IMR-90 (cell line): ENCODE measurements around the gene CDHR2. TPM values are rescaled to one million over a fixed set of nuclear protein-coding genes. Genes with fewer than 3 reads are reported as not detected.

Experiments
- ATAC-seq: fragments of 200-7000 bp; cut with Tn5 transposase; 2 replicates; pipeline ENCODE4 v1.9.1; 2020; ENCODE audit warnings: low read depth, mild to moderate bottlenecking, moderate library complexity
- BruUV-seq: library from RNA; stranded (reverse); fragments of 400-500 nt; replicated peaks from 2 replicates; lab custom pipeline; 2021; lab: Mats Ljungman, UMichigan
- CTCF ChIA-PET: fragments of 300-600 bp; formaldehyde crosslinking; extraction: SDS; loops from one replicate; lab custom pipeline; 2021; ENCODE audit warnings: antibody characterized with exemption; lab: Yijun Ruan, JAX
- POLR2A ChIA-PET: fragments of 300-600 bp; sonication (Branson Sonifier 250); formaldehyde crosslinking; loops from one replicate; lab custom pipeline; 2022; ENCODE audit warnings: antibody characterized with exemption; ENCODE audit not compliant: unreplicated experiment; lab: Charles Lee
- DNase-seq: peaks from one replicate; pipeline ENCODE4 v3.0.0; 2013
- H2AFZ ChIP-seq: replicated peaks from 2 replicates; pipeline ENCODE3; 2013; ENCODE audit warnings: low read length, mild to moderate bottlenecking; ENCODE audit not compliant: poor library complexity
- H2AK5ac ChIP-seq: 2 replicates; pipeline ENCODE4 v1.6.1; 2013; ENCODE audit warnings: low read depth, low read length, inconsistent platforms
- H2AK9ac ChIP-seq: replicated peaks from 2 replicates; pipeline ENCODE3; 2013; ENCODE audit warnings: mild to moderate bottlenecking, low read depth, low read length, moderate library complexity; ENCODE audit not compliant: poor library complexity
- H2BK120ac ChIP-seq: 2 replicates; pipeline ENCODE4 v1.6.1; 2013; ENCODE audit warnings: low read depth, low read length, inconsistent platforms
- H2BK15ac ChIP-seq: 3 replicates; pipeline ENCODE4 v1.6.1; 2013; ENCODE audit warnings: low read depth, low read length, inconsistent platforms
- H2BK20ac ChIP-seq: 2 replicates; pipeline ENCODE4 v1.6.1; 2013; ENCODE audit warnings: low read depth, mild to moderate bottlenecking, inconsistent platforms, low read length, moderate library complexity
- H2BK5ac ChIP-seq: 2 replicates; pipeline ENCODE4 v1.6.1; 2013; ENCODE audit warnings: mild to moderate bottlenecking, low read depth, low read length, inconsistent platforms; ENCODE audit not compliant: poor library complexity, severe bottlenecking
- H3K14ac ChIP-seq: replicated peaks from 2 replicates; pipeline ENCODE4 v1.6.1; 2013; ENCODE audit warnings: low read depth, low read length, inconsistent platforms
- H3K18ac ChIP-seq: 2 replicates; pipeline ENCODE4 v1.6.1; 2013; ENCODE audit warnings: low read depth, low read length, control low read depth
- H3K23ac ChIP-seq: 2 replicates; pipeline ENCODE4 v1.6.1; 2013; ENCODE audit warnings: low read depth, low read length, inconsistent platforms
- H3K27ac ChIP-seq: 2 replicates; pipeline ENCODE4 v1.5.1; 2013; ENCODE audit warnings: mild to moderate bottlenecking, control low read depth, low read length; ENCODE audit not compliant: insufficient read depth
- H3K27me3 ChIP-seq: 2 replicates; pipeline ENCODE4 v1.6.1; 2013; ENCODE audit warnings: low read length; ENCODE audit not compliant: control insufficient read depth, insufficient read depth
- H3K36me3 ChIP-seq: 2 replicates; pipeline ENCODE4 v1.6.1; 2013; ENCODE audit warnings: low read length, mixed read lengths; ENCODE audit not compliant: control insufficient read depth, insufficient read depth
- H3K4ac ChIP-seq: 2 replicates; pipeline ENCODE4 v1.6.1; 2013; ENCODE audit warnings: low read depth, low read length, inconsistent platforms
- H3K4me1 ChIP-seq: 2 replicates; pipeline ENCODE4 v1.6.1; 2013; ENCODE audit warnings: low read length, mixed read lengths; ENCODE audit not compliant: control insufficient read depth, insufficient read depth
- H3K4me2 ChIP-seq: 2 replicates; pipeline ENCODE4 v1.6.1; 2013; ENCODE audit warnings: low read depth, mild to moderate bottlenecking, control low read depth, low read length, moderate library complexity
- H3K4me3 ChIP-seq: 2 replicates; pipeline ENCODE4 v1.5.1; 2013; ENCODE audit warnings: low read depth, mild to moderate bottlenecking, control low read depth, low read length, moderate library complexity; ENCODE audit not compliant: insufficient read depth
- H3K56ac ChIP-seq: 2 replicates; pipeline ENCODE4 v1.6.1; 2013; ENCODE audit warnings: low read length, inconsistent platforms; ENCODE audit not compliant: insufficient read depth; ENCODE audit errors: extremely low read depth
- H3K79me1 ChIP-seq, 2 experiments: 2 replicates each; pipeline ENCODE4 v1.6.1; 2013; ENCODE audit warnings: low read length in 2 of 2, inconsistent platforms in 1 of 2, low read depth in 1 of 2
- H3K9ac ChIP-seq: 2 replicates; pipeline ENCODE4 v1.6.1; 2013; ENCODE audit warnings: low read depth, low read length, control low read depth
- H3K9me1 ChIP-seq: 2 replicates; pipeline ENCODE4 v1.6.1; 2013; ENCODE audit warnings: low read length, inconsistent platforms; ENCODE audit not compliant: insufficient read depth
- H3K9me3 ChIP-seq: 2 replicates; pipeline ENCODE4 v1.6.1; 2013; ENCODE audit warnings: low read length; ENCODE audit not compliant: control insufficient read depth, insufficient read depth
- H4K20me1 ChIP-seq: 2 replicates; pipeline ENCODE4 v1.6.1; 2013; ENCODE audit warnings: low read length, inconsistent platforms; ENCODE audit not compliant: insufficient read depth
- H4K5ac ChIP-seq: 2 replicates; pipeline ENCODE4 v1.6.1; 2013; ENCODE audit warnings: mild to moderate bottlenecking, low read depth, low read length, control low read depth
- H4K8ac ChIP-seq, 2 experiments: 2 replicates each; pipeline ENCODE4 v1.6.1; 2013; ENCODE audit warnings: low read depth in 2 of 2, low read length in 2 of 2, control low read depth in 1 of 2, inconsistent platforms in 1 of 2
- H4K91ac ChIP-seq: 2 replicates; pipeline ENCODE4 v1.6.1; 2013; ENCODE audit warnings: low read depth, low read length, inconsistent platforms; ENCODE audit not compliant: insufficient read depth
- MAZ ChIP-seq: IDR thresholded peaks from 2 replicates; pipeline ENCODE4 v1.6.1; 2012; ENCODE audit warnings: low read depth, mild to moderate bottlenecking, low read length, improper control_type of control experiment, moderate library complexity, borderline replicate concordance
- NFE2L2 ChIP-seq: fragments of 150-350 bp; IDR thresholded peaks from 2 replicates; pipeline ENCODE4 v1.6.1; 2016; ENCODE audit warnings: low read depth, mild to moderate bottlenecking, low read length
- SMC3 ChIP-seq: fragments of 150-350 bp; IDR thresholded peaks from 2 replicates; pipeline ENCODE4 v1.6.1; 2016; ENCODE audit warnings: low read depth, mild to moderate bottlenecking, antibody characterized with exemption, low read length, moderate library complexity
- WGBS, 2 experiments: methylation state at CpG; one replicate each; pipeline versions ENCODE4 v1.1.5 to v1.1.7; 2013; ENCODE audit warnings: missing lambda C conversion rate in 2 of 2; ENCODE audit not compliant: insufficient read length in 1 of 2; ENCODE audit errors: extremely low coverage in 2 of 2; 5-methylcytosine and 5-hydroxymethylcytosine counted together
- dilution Hi-C: fragments of 300-500 bp; cut with HindIII; formaldehyde crosslinking; loops from one replicate; pipeline ENCODE4 v1.14.3; 2018; ENCODE audit warnings: low sequenced_read_pairs; ENCODE audit not compliant: unreplicated experiment
- in situ Hi-C: fragments of 300-500 bp; cut with MboI; formaldehyde crosslinking; loops from 3 replicates; pipeline ENCODE4 v1.14.3; 2019; ENCODE audit warnings: low sequenced_read_pairs, inconsistent platforms, mixed read lengths
- intact Hi-C: fragments of 100-400 bp; cut with micrococcal nuclease; formaldehyde crosslinking; loops from 2 replicates; pipeline ENCODE4 v1.10.0; 2022
- polyA plus RNA-seq, 3 experiments: library from polyadenylated mRNA; depleted of rRNA; stranded (reverse); fragments of >200 nt; gene quantifications; 2 replicates each; pipeline ENCODE4 v1.2.3, GENCODE V29; 2012; ENCODE audit warnings: low replicate concordance in 1 of 3
- total RNA-seq: library from RNA; depleted of rRNA; stranded (reverse); fragments of >200 nt; gene quantifications from 2 replicates; pipeline ENCODE4 v1.2.3, GENCODE V29; 2012
- TF ChIP-seq, protein P1 (sequence below): fragments of 150-350 bp; IDR thresholded peaks from 2 replicates; pipeline ENCODE4 v1.6.1; 2017; ENCODE audit warnings: mild to moderate bottlenecking, antibody characterized with exemption, low read length, low read depth

CDHR2 gene
- total and polyA plus RNA-seq, 2 of the 4 experiments (the other 2 are of a cell fraction): not detected

DNA sequence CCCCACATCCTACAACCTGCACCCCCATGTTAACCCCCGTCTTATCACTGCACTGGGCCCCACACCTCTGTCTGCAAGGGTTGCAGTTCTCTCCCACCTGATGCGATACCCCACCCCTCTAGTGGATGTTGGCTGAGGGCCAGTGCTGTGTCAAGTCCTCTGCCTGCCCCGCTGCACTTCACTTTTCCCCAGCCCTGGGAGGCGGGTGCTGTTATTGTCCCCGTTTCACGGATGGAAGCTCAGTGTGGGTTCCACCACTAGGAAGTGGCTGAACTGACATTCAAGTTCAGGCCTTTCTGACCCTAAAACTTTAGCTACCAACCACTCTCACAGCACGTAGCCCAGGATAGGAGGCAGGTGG, 77.7 kb downstream of the CDHR2 start (continued):
- TF ChIP-seq, protein P1, sequence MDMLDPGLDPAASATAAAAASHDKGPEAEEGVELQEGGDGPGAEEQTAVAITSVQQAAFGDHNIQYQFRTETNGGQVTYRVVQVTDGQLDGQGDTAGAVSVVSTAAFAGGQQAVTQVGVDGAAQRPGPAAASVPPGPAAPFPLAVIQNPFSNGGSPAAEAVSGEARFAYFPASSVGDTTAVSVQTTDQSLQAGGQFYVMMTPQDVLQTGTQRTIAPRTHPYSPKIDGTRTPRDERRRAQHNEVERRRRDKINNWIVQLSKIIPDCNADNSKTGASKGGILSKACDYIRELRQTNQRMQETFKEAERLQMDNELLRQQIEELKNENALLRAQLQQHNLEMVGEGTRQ: no peak
- TF ChIP-seq NFE2L2: no peak
- TF ChIP-seq MAZ: no peak

GRCh38 chr5:176627582-176627981, 78.4 kb downstream of the CDHR2 start:
- no TSS peak for BruUV-seq
- no peak overlapping the region for H4K5ac ChIP-seq
- H3K4ac ChIP-seq: no peak overlapping the region
- H3K56ac ChIP-seq: no peak overlapping the region
- H3K27me3 ChIP-seq: peaks cover 64% of the 10 kb centered on the region
- no peak overlapping the region for H3K4me2 ChIP-seq
- H3K18ac ChIP-seq: no peak overlapping the region
- no peak overlapping the region for H3K4me3 ChIP-seq
- H2BK120ac ChIP-seq: no peak overlapping the region
- dilution Hi-C loops (no loop called here), in situ Hi-C loops (loop anchor here (10.0 kb wide), 1 partner anchor 53 kb away; no protein-coding TSS in a partner anchor), intact Hi-C loops (no loop called here)
- TF ChIP-seq SMC3: no peak
- no peaks in the 10 kb centered on the region for H3K79me1 ChIP-seq
- no peak overlapping the region for H4K8ac ChIP-seq
- WGBS, 2 experiments: 60% methylated on average over 1 of the region's 5 CpGs; no CpG with 5 or more reads in 1 of the 2 experiments
- ChIA-PET POLR2A (no interaction called here), CTCF (no interaction called here)
- ATAC-seq: no peak
- H3K23ac ChIP-seq: no peak overlapping the region
- H3K4me1 ChIP-seq: peaks cover 2% of the 10 kb centered on the region; the same call in 1 of the 2 replicates
- no peak overlapping the region for H3K14ac ChIP-seq
- no peak overlapping the region for H4K91ac ChIP-seq
- no peaks in the 10 kb centered on the region for H3K36me3 ChIP-seq
- H2BK20ac ChIP-seq: no peak overlapping the region
- H3K9me1 ChIP-seq: peaks cover 3% of the 10 kb centered on the region; the same call in 1 of the 2 replicates
- no peak overlapping the region for H3K9ac ChIP-seq
- no peak overlapping the region for H2BK5ac ChIP-seq
- H3K27ac ChIP-seq: no peak overlapping the region
- H2AFZ ChIP-seq: no peak overlapping the region
- no peak overlapping the region for H2BK15ac ChIP-seq
- H2AK5ac ChIP-seq: no peak overlapping the region
- no peaks in the 10 kb centered on the region for H3K9me3 ChIP-seq
- DNase-seq: no peak
- no peak overlapping the region for H2AK9ac ChIP-seq
- H4K20me1 ChIP-seq: no peaks in the 10 kb centered on the region; the same call in 1 of the 2 replicates
